Lung (tissue), 12 donors: ENCODE results near the gene MDGA2. TPM values are rescaled to one million over a fixed set of nuclear protein-coding genes. Genes with fewer than 3 reads are reported as not detected.

Experiments
- ATAC-seq: fragments of 200-7000 bp; cut with Tn5 transposase; one replicate; pipeline ENCODE4 v1.9.1; 2020; ENCODE audit warnings: moderate number of reproducible peaks; ENCODE audit not compliant: insufficient read depth, low FRiP score
- DNase-seq, 3 donors: peaks; one replicate each; pipeline ENCODE4 v3.0.0-alpha.2; 2013 to 2017
- H3K27ac ChIP-seq, 2 donors: one replicate each; pipeline ENCODE4 v1.5.1; 2013; ENCODE audit warnings: mild to moderate bottlenecking in 2 of 2, moderate library complexity in 2 of 2, control low read depth in 1 of 2, inconsistent platforms in 1 of 2, low read depth in 1 of 2, low read length in 1 of 2
- H3K27me3 ChIP-seq, 3 donors: one replicate each; pipeline ENCODE4 v1.5.1; 2013; ENCODE audit warnings: low read length in 2 of 3; ENCODE audit not compliant: control insufficient read depth in 3 of 3, insufficient read depth in 3 of 3
- H3K36me3 ChIP-seq, 4 donors: one replicate each; pipeline ENCODE4 v1.5.1; 2013; ENCODE audit warnings: low read length in 4 of 4, mild to moderate bottlenecking in 1 of 4, moderate library complexity in 1 of 4; ENCODE audit not compliant: control insufficient read depth in 4 of 4, insufficient read depth in 4 of 4
- H3K4me1 ChIP-seq, 5 donors: one replicate each; pipeline ENCODE4 v1.5.1; 2013; ENCODE audit warnings: low read length in 5 of 5, mild to moderate bottlenecking in 2 of 5, moderate library complexity in 1 of 5; ENCODE audit not compliant: control insufficient read depth in 5 of 5, insufficient read depth in 5 of 5
- H3K4me3 ChIP-seq: one replicate; pipeline ENCODE4 v1.5.1; 2013; ENCODE audit warnings: mild to moderate bottlenecking, control low read depth, moderate library complexity
- H3K9ac ChIP-seq, 2 donors: one replicate each; pipeline ENCODE4 v1.5.1; 2013; ENCODE audit warnings: low read length in 2 of 2, control low read depth in 1 of 2; ENCODE audit not compliant: insufficient read depth in 1 of 2
- H3K9me3 ChIP-seq, 4 donors: one replicate each; pipeline ENCODE4 v1.5.1; 2013; ENCODE audit warnings: low read length in 3 of 4, mild to moderate bottlenecking in 1 of 4, moderate library complexity in 1 of 4; ENCODE audit not compliant: control insufficient read depth in 4 of 4, insufficient read depth in 3 of 4
- CTCF ChIP-seq: IDR thresholded peaks from 2 replicates; pipeline ENCODE4 v1.5.1; 2012; ENCODE audit warnings: mild to moderate bottlenecking; ENCODE audit errors: control extremely low read depth, extremely low read depth
- WGBS, 2 donors: extraction: QIAGEN DNeasy Blood & Tissue Kit; methylation state at CpG; one replicate each; pipeline ENCODE4 v1.1.7; 2013; 5-methylcytosine and 5-hydroxymethylcytosine counted together
- polyA plus RNA-seq, 2 donors: library from polyadenylated mRNA; stranded (reverse); fragments of 200-250 nt; gene quantifications; one replicate each; pipeline ENCODE4 v1.2.1, GENCODE V29; 2013
- total RNA-seq, 2 donors: library from RNA; depleted of rRNA in 1 of 2; stranded (reverse); fragments of >200 nt in 1 of 2; gene quantifications; one replicate each; pipeline ENCODE4 v1.2.1, GENCODE V29; 2014 to 2021
- donor health status: control.
- donor health status: control.
- donor health status: Bipolar disorder and iron deficiency.
- donor health status: healthy.
- donor health status: DM: yes; HTN: yes; CAD: no.

MDGA2 gene
- total and polyA plus RNA-seq, 4 donors, result 0.03 to 3.2 TPM; not detected in 2

DNA sequence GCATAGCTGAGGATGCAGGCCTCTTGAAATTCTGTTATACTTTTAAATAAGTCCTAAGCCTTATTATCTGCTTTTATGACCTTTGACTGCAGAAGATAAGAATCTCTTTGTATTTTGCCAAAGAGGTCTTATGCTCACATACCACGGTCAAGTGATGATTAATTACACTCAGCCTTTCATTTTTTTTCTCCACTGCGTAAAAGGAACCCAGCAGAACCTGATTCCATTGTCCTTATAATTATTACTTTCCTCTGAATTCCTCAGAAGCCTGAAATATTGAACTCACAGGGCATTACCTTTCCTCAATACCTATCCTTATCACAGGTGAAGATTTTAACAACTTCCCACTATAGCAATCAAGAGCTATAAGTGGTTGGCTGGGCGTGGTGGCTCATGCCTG is 525.1 kb downstream of the MDGA2 start:
- no peak for DNase-seq
- no peak for ATAC-seq
- 57 to 65% methylated on average over 3 of the region's 3 CpGs for WGBS, 2 donors
- TF ChIP-seq CTCF, result no peak
- Histone ChIP-seq H3K4me1 (no peaks in the 10 kb centered on the region), H3K9ac (no peak overlapping the region), H3K27ac (no peak overlapping the region), H3K27me3 (no peaks in the 10 kb centered on the region), H3K4me3 (no peak overlapping the region), H3K36me3 (no peaks in the 10 kb centered on the region), H3K9me3 (peaks cover 0 to 2% (median 0%) of the 10 kb centered on the region in 4 donors)

DNA sequence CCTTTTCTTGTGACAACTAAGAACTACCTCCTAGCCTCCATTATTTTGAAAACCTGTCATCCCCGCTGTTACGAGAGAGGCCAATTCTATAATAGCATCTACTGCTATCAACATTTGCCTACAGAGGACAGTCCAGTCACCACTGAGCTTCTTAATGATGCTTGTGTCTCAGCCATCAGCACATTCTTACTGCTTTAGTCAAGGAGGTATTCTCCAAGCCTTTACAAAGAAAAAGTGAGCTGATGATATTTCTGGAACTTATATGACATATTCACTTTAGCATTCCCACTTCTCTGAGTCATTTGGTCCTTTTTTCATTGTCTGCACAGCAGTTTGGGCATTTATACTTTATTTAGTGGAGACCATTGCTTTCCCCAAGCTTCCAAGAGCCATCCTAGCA is 526.1 kb downstream of the MDGA2 start:
- no peak for TF ChIP-seq CTCF
- 97 to 100% methylated on average over 2 of the region's 2 CpGs for WGBS, 2 donors
- Histone ChIP-seq H3K36me3 (no peaks in the 10 kb centered on the region), H3K9ac (no peak overlapping the region), H3K4me3 (no peak overlapping the region), H3K9me3 (no peaks in the 10 kb centered on the region), H3K27me3 (no peaks in the 10 kb centered on the region), H3K27ac (no peak overlapping the region), H3K4me1 (no peaks in the 10 kb centered on the region)
- ATAC-seq (no peak), DNase-seq (no peak)

DNA sequence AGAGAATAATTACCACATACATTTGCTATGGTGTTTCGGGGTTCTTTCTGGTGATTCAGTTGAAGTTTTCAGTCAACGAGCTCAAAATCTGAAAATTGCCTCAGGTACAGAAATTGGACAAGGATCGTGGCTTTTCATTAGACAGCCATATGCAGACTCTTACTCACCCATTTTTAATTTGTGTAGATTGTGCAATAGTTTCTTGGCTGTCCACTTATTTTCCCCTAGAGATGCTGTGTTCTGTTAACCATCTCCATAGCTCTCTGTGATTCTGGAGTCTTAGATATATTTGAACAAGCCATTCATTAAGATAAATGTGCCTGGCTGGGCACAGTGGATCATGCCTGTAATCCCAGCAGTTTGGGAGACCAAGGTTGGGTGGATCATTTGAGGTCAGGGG is 526.7 kb downstream of the MDGA2 start:
- WGBS, 2 donors, result 89 to 94% methylated on average over 3 of the region's 3 CpGs
- no peak for TF ChIP-seq CTCF

DNA sequence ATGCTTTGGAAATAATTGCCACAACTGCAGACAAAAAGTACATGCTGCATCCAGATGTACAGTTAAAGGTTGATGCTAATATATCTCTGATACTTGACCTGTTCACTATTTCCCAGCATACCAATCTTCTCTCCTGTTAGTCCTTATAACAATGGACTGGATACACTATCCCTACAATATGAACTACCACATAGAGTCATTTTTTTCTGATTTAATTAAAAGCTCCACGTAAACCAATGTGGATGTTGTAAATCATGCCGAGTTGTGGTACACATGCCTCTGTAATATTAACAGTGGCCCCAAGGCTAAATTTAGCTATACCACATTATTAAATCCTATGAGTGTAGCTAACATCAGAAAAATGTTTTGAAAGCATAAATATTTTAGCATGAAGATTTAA is 554.8 kb downstream of the MDGA2 start:
- ATAC-seq, result no peak

More for the DNA sequence above, 526.7 kb downstream of the MDGA2 start:
- Histone ChIP-seq H3K9ac (no peak overlapping the region), H3K27me3 (no peaks in the 10 kb centered on the region), H3K4me3 (no peak overlapping the region), H3K9me3 (no peaks in the 10 kb centered on the region), H3K4me1 (no peaks in the 10 kb centered on the region), H3K27ac (no peak overlapping the region), H3K36me3 (no peaks in the 10 kb centered on the region)
- no peak for ATAC-seq
- no peak for DNase-seq

More for the DNA sequence above, 554.8 kb downstream of the MDGA2 start:
- Histone ChIP-seq H3K9ac (no peak overlapping the region), H3K27me3 (no peaks in the 10 kb centered on the region), H3K9me3 (no peaks in the 10 kb centered on the region), H3K27ac (no peak overlapping the region), H3K4me1 (no peaks in the 10 kb centered on the region), H3K4me3 (no peak overlapping the region), H3K36me3 (no peaks in the 10 kb centered on the region)
- 43 to 61% methylated on average over 2 of the region's 2 CpGs for WGBS, 2 donors
- TF ChIP-seq CTCF, result no peak
- DNase-seq, result no peak
